K562 (cell line): ENCODE results near the gene HSPB8. TPM values are rescaled to one million over a fixed set of nuclear protein-coding genes. Genes with fewer than 3 reads are reported as not detected.

Experiments used
- ATAC-seq: fragments of 200-7000 bp; cut with Tn5 transposase; 3 replicates; pipeline ENCODE4 v1.9.1; 2020; ENCODE audit warnings: moderate library complexity
- BruUV-seq: library from RNA; stranded (reverse); fragments of 400-500 nt; replicated peaks from 2 replicates; lab custom pipeline; 2021; lab: Mats Ljungman, UMichigan
- CTCF ChIA-PET: fragments of 300-600 bp; formaldehyde crosslinking; extraction: SDS; loops from one replicate; lab custom pipeline; 2021; ENCODE audit warnings: low intra/inter-chr PET ratio; lab: Yijun Ruan, JAX
- POLR2A ChIA-PET: fragments of 300-600, 350-650 bp; sonication (Branson Sonifier 250); formaldehyde crosslinking; extraction: SDS; loops from one replicate; lab custom pipeline; 2021; ENCODE audit warnings: antibody characterized with exemption, inconsistent platforms; lab: Yijun Ruan, JAX
- DNase-seq, 4 experiments: peaks; one replicate each; pipeline versions ENCODE4 v3.0.0 to v3.0.0-alpha.2; 2011 to 2018; ENCODE audit warnings: low spot score in 3 of 4, mixed read lengths in 3 of 4; ENCODE audit errors: extremely low read depth in 1 of 4
- FAIRE-seq: peaks from 2 replicates; lab custom pipeline; 2011; peaks lifted over from hg19 to GRCh38; lab: Jason Lieb, UNC
- H2AFZ ChIP-seq: 2 replicates; pipeline ENCODE4 v1.6.0; 2011; ENCODE audit warnings: low read depth, low read length, control low read depth, inconsistent platforms
- H3K27ac ChIP-seq: fragments of 200-600 bp; 3 replicates; pipeline ENCODE4 v1.8.0; 2011; ENCODE audit warnings: low read depth, mild to moderate bottlenecking, control low read depth, inconsistent platforms, low read length, moderate library complexity, mixed read lengths; ENCODE audit errors: extremely low read depth
- H3K27me3 ChIP-seq, 2 experiments: fragments of 300-600 bp in 1 of 2; 2 replicates in 1 of 2; 3 replicates in 1 of 2; pipeline versions ENCODE4 v1.6.0 to v1.8.0; 2011; ENCODE audit warnings: inconsistent platforms in 2 of 2, low read length in 2 of 2, mild to moderate bottlenecking in 1 of 2, mixed read lengths in 1 of 2, moderate library complexity in 1 of 2; ENCODE audit not compliant: control insufficient read depth in 2 of 2, insufficient read depth in 2 of 2
- H3K36me3 ChIP-seq: fragments of 300-600 bp; 3 replicates; pipeline ENCODE4 v1.8.0; 2011; ENCODE audit warnings: mild to moderate bottlenecking, low read length, inconsistent platforms; ENCODE audit not compliant: control insufficient read depth, insufficient read depth
- H3K4me1 ChIP-seq, 2 experiments: fragments of 200-600 bp in 1 of 2; replicated peaks in 1 of 2; 2 replicates in 1 of 2; 3 replicates in 1 of 2; pipeline versions ENCODE4 v1.5.1 to v1.8.0; 2011; ENCODE audit warnings: inconsistent platforms in 2 of 2, low read length in 2 of 2, mild to moderate bottlenecking in 1 of 2, mixed read lengths in 1 of 2, moderate library complexity in 1 of 2; ENCODE audit not compliant: control insufficient read depth in 2 of 2, insufficient read depth in 2 of 2
- H3K4me2 ChIP-seq: 2 replicates; pipeline ENCODE4 v1.6.1; 2011; ENCODE audit warnings: low read length, control low read depth, inconsistent platforms, mixed read lengths; ENCODE audit not compliant: insufficient read depth
- H3K4me3 ChIP-seq: fragments of 200-600 bp; sonication (generic), shearing (Covaris generic); 2 replicates; pipeline ENCODE4 v1.5.1; 2016; ENCODE audit warnings: control low read depth, inconsistent platforms
- H3K79me2 ChIP-seq: fragments of 200-600 bp; 3 replicates; pipeline ENCODE4 v1.8.0; 2011; ENCODE audit warnings: low read length, inconsistent platforms; ENCODE audit not compliant: control insufficient read depth, insufficient read depth
- H3K9ac ChIP-seq, 2 experiments: 2 replicates each; pipeline versions ENCODE4 v1.6.0 to v1.6.1; 2011; ENCODE audit warnings: low read depth in 2 of 2, low read length in 2 of 2, control low read depth in 1 of 2, inconsistent platforms in 1 of 2, mild to moderate bottlenecking in 1 of 2, mixed read lengths in 1 of 2; ENCODE audit not compliant: insufficient read depth in 1 of 2
- H3K9me1 ChIP-seq: one replicate; pipeline ENCODE4 v1.6.0; 2011; ENCODE audit warnings: inconsistent platforms, mild to moderate bottlenecking, low read length, moderate library complexity; ENCODE audit not compliant: control insufficient read depth, insufficient read depth
- H3K9me3 ChIP-seq: replicated peaks from 2 replicates; pipeline ENCODE4 v1.5.1; 2011; ENCODE audit warnings: low read depth, low read length, inconsistent platforms; ENCODE audit not compliant: control insufficient read depth, insufficient read depth
- H4K20me1 ChIP-seq: replicated peaks from 2 replicates; pipeline ENCODE4 v1.6.1; 2011; ENCODE audit warnings: low read length, inconsistent platforms, mixed read lengths; ENCODE audit not compliant: control insufficient read depth, insufficient read depth
- CLOCK ChIP-seq: fragments of 250-450 bp; sonication (Bioruptor Pico); IDR thresholded peaks from 2 replicates; pipeline ENCODE4 v1.4.0; 2020; ENCODE audit warnings: mild to moderate bottlenecking, moderate library complexity, borderline replicate concordance
- EP400 ChIP-seq: fragments of 450-650 bp; IDR thresholded peaks from 2 replicates; pipeline ENCODE4 v1.6.1; 2017; ENCODE audit warnings: antibody characterized with exemption, mild to moderate bottlenecking, moderate library complexity
- GABPA ChIP-seq: fragments of 200-800 bp; sonication (Bioruptor generic); conservative IDR thresholded peaks from 2 replicates; pipeline ENCODE4 v1.6.1; 2016; ENCODE audit warnings: low read depth, missing genetic modification characterization, missing compliant biosample characterization
- HSF4 ChIP-seq: fragments of 250-450 bp; sonication (Bioruptor Pico); IDR thresholded peaks from 2 replicates; pipeline ENCODE4 v2.1.2; 2022; ENCODE audit warnings: mild to moderate bottlenecking, moderate library complexity, borderline replicate concordance
- WGBS: fragments of 100-300 bp; shearing (Covaris generic); methylation state at CpG from one replicate; pipeline ENCODE4 v1.1.6; 2016; ENCODE audit warnings: low coverage, mixed read lengths; ENCODE audit not compliant: insufficient coverage; ENCODE audit errors: missing lambda C conversion rate; 5-methylcytosine and 5-hydroxymethylcytosine counted together
- in situ Hi-C: fragments of 300-500 bp; cut with MboI; formaldehyde crosslinking; loops from 4 replicates; pipeline ENCODE4 v1.15.0; 2018; ENCODE audit warnings: inconsistent platforms, mixed read lengths
- intact Hi-C: fragments of 100-400 bp; cut with micrococcal nuclease; formaldehyde crosslinking; loops from 2 replicates; pipeline ENCODE4 v1.14.2; 2022
- polyA plus RNA-seq, 8 experiments: library from polyadenylated mRNA; depleted of rRNA in 4 of 8; stranded (reverse) in 5 of 8; unstranded in 3 of 8; fragments of >200 nt; fragmentation: Nextera tagmentation in 2 of 8; fragmentation: Illumina TruSeq in 1 of 8; extraction: Ambion mirVana in 2 of 8; extraction: Trizol in 1 of 8; gene quantifications; 2 replicates each; pipeline versions ENCODE4 v1.2.1 to v1.2.3, GENCODE V29; 2011 to 2014; ENCODE audit warnings: inconsistent platforms in 1 of 8, missing spikeins in 1 of 8
- total RNA-seq, 7 experiments: library from RNA; depleted of rRNA in 6 of 7; stranded (reverse); fragments of >200 nt in 6 of 7; fragmentation: Illumina TruSeq in 2 of 7; extraction: Trizol in 2 of 7; gene quantifications; 2 replicates each; pipeline versions ENCODE4 v1.2.1 to v1.2.3, GENCODE V29; 2011 to 2021; ENCODE audit warnings: low replicate concordance in 1 of 7
- TF ChIP-seq, protein P1 (sequence below), 3 experiments: IDR thresholded peaks in 2 of 3; conservative IDR thresholded peaks in 1 of 3; 2 replicates each; pipeline ENCODE4 v1.5.1; 2011 to 2012; ENCODE audit warnings: low read length in 3 of 3, mild to moderate bottlenecking in 3 of 3, control low read depth in 2 of 3, improper control_type of control experiment in 1 of 3, inconsistent platforms in 1 of 3, low read depth in 1 of 3, mixed read lengths in 1 of 3, moderate library complexity in 1 of 3; ENCODE audit not compliant: insufficient read depth in 2 of 3

The HSPB8 gene
- total and polyA plus RNA-seq, 9 of the 15 experiments (the other 6 are each of a cell fraction or from before 2014, with no cell fraction given), result 0.13 TPM; not detected in 8

DNA sequence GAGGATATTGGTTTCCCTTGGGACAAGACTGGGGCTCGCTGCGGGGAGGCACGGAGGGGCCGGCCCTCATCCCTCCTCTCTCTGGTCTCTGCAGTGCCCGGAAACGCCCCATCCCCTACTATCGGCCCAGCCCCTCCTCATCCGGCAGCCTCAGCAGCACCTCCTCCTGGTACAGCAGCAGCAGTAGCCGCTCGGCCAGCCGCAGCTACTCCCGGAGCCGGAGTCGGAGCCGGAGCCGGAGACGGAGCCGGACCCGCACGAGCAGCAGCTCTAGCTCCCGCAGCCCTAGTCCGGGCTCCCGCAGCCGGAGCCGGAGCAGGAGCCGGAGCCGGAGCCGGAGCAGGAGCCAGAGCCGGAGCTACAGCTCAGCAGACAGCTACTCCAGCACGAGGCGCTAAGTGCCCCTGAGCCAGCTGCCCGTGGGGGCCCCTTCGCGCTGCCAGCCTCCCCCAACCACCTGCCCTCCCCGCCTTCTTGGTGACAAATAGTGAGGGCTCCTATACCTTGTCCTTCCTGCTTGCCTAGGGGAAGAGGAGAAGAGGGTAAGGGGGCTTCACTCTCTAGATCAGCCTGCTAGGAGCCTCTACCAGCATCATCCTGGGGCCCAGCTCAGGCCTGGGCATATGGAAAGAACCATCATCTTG lies 22.2 kb upstream of the HSPB8 start:
- Histone ChIP-seq H3K36me3 (no peaks in the 10 kb centered on the region), H3K9me1 (no peaks in the 10 kb centered on the region), H3K9me3 (no peaks in the 10 kb centered on the region), H3K27me3 (peaks cover 1 to 2% of the 10 kb centered on the region in 2 experiments; a peak in 1 of 5 replicates), H3K4me3 (no peak overlapping the region), H3K9ac (no peak overlapping the region), H3K27ac (no peak overlapping the region), H3K4me1 (peaks cover 7 to 26% of the 10 kb centered on the region in 2 experiments; a peak in 4 of 5 replicates), H3K4me2 (no peak overlapping the region), H2AFZ (0 out of 2 replicates have a peak overlapping the region, but pooled peaks have one; percentile 24), H4K20me1 (no peaks in the 10 kb centered on the region), H3K79me2 (no peaks in the 10 kb centered on the region)
- in situ Hi-C loops (no loop called here), intact Hi-C loops (no loop called here)
- CTCF ChIA-PET, result no interaction called here
- 51% methylated on average over 14 of the region's 35 CpGs for WGBS
- BruUV-seq, result no TSS peak
- FAIRE-seq (no peak), DNase-seq (peak in 2 of 4 experiments; percentile 13 to 26), ATAC-seq (peak; percentile 49)
- POLR2A ChIA-PET, result interaction anchor here (1.0 kb wide), 1 partner anchor 18 kb away, joined by 4 read pairs; no protein-coding TSS in a partner anchor
- TF ChIP-seq, protein P1, sequence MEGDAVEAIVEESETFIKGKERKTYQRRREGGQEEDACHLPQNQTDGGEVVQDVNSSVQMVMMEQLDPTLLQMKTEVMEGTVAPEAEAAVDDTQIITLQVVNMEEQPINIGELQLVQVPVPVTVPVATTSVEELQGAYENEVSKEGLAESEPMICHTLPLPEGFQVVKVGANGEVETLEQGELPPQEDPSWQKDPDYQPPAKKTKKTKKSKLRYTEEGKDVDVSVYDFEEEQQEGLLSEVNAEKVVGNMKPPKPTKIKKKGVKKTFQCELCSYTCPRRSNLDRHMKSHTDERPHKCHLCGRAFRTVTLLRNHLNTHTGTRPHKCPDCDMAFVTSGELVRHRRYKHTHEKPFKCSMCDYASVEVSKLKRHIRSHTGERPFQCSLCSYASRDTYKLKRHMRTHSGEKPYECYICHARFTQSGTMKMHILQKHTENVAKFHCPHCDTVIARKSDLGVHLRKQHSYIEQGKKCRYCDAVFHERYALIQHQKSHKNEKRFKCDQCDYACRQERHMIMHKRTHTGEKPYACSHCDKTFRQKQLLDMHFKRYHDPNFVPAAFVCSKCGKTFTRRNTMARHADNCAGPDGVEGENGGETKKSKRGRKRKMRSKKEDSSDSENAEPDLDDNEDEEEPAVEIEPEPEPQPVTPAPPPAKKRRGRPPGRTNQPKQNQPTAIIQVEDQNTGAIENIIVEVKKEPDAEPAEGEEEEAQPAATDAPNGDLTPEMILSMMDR (IDR thresholded peaks at IDR 0.05 in 2 of 3, conservative IDR thresholded peaks at IDR 0.05 in 1 of 3; ENCODE audit: insufficient read depth in 2 of 3, low read depth in 1 of 3, low read length in 3 of 3), result peak; percentile 15 to 46 (median 31); a peak in 4 of 6 replicates
- peak; percentile 52; the same call in 1 of the 2 replicates for TF ChIP-seq GABPA (tag)
- no peak for TF ChIP-seq CLOCK (CRISPR knock-in tag)
- no peak for TF ChIP-seq HSF4 (CRISPR knock-in tag)
- TF ChIP-seq EP400, result no peak
